Trophoblast cell (in vitro differentiated cells and primary cell): ENCODE measurements around the gene OIT3.
"Not testable (repeated sequence)": the region's sequence is repeated elsewhere in the genome, so short reads cannot be mapped to it uniquely, and the experiment has no call there.

Experiments used
- DNase-seq, 2 donors: peaks; one replicate each; pipeline ENCODE4 v3.0.0-alpha.2; 2016
- H2AFZ ChIP-seq: 2 replicates; pipeline ENCODE4 v1.6.1; 2013; ENCODE audit warnings: low read length, moderate library complexity, mild to moderate bottlenecking; ENCODE audit not compliant: insufficient read depth, poor library complexity
- H2AK5ac ChIP-seq: 2 replicates; pipeline ENCODE4 v1.6.1; 2013; ENCODE audit warnings: mild to moderate bottlenecking, low read length
- H2BK120ac ChIP-seq: 2 replicates; pipeline ENCODE4 v1.6.1; 2013; ENCODE audit warnings: low read length, mild to moderate bottlenecking, moderate library complexity; ENCODE audit not compliant: insufficient read depth, poor library complexity
- H2BK12ac ChIP-seq: 2 replicates; pipeline ENCODE4 v1.6.1; 2013; ENCODE audit warnings: mild to moderate bottlenecking, low read length, moderate library complexity
- H2BK5ac ChIP-seq: 2 replicates; pipeline ENCODE4 v1.6.1; 2013; ENCODE audit warnings: low read length, low read depth, moderate library complexity, mild to moderate bottlenecking; ENCODE audit not compliant: poor library complexity
- H3K14ac ChIP-seq: 2 replicates; pipeline ENCODE4 v1.6.1; 2013; ENCODE audit warnings: mild to moderate bottlenecking, low read length
- H3K18ac ChIP-seq: 2 replicates; pipeline ENCODE4 v1.6.1; 2013; ENCODE audit warnings: mild to moderate bottlenecking, low read length
- H3K23ac ChIP-seq: 2 replicates; pipeline ENCODE4 v1.6.1; 2013; ENCODE audit warnings: low read length
- H3K27ac ChIP-seq: 2 replicates; pipeline ENCODE4 v1.5.1; 2013; ENCODE audit warnings: low read depth, mild to moderate bottlenecking, inconsistent platforms, low read length, moderate library complexity
- H3K27me3 ChIP-seq: 2 replicates; pipeline ENCODE4 v1.6.1; 2013; ENCODE audit warnings: inconsistent platforms, mild to moderate bottlenecking, low read length, moderate library complexity; ENCODE audit not compliant: insufficient read depth
- H3K36me3 ChIP-seq, 2 experiments: 1 replicate in 1 of 2; 2 replicates in 1 of 2; pipeline ENCODE4 v1.6.1; 2013; ENCODE audit warnings: low read length in 2 of 2, mild to moderate bottlenecking in 2 of 2, moderate library complexity in 1 of 2; ENCODE audit not compliant: insufficient read depth in 2 of 2, control insufficient read depth in 1 of 2
- H3K4ac ChIP-seq: 2 replicates; pipeline ENCODE4 v1.6.1; 2013; ENCODE audit warnings: low read depth, mild to moderate bottlenecking, low read length, moderate library complexity
- H3K4me1 ChIP-seq, 2 experiments: 1 replicate in 1 of 2; 2 replicates in 1 of 2; pipeline ENCODE4 v1.6.1; 2013; ENCODE audit warnings: low read length in 2 of 2, mild to moderate bottlenecking in 2 of 2, moderate library complexity in 1 of 2; ENCODE audit not compliant: insufficient read depth in 2 of 2, control insufficient read depth in 1 of 2
- H3K4me2 ChIP-seq: 2 replicates; pipeline ENCODE4 v1.6.1; 2013; ENCODE audit warnings: inconsistent platforms, mild to moderate bottlenecking, low read length, moderate library complexity
- H3K4me3 ChIP-seq: 2 replicates; pipeline ENCODE4 v1.5.1; 2013; ENCODE audit warnings: mild to moderate bottlenecking, low read depth, low read length, inconsistent platforms
- H3K79me1 ChIP-seq: one replicate; pipeline ENCODE4 v1.6.1; 2013; ENCODE audit warnings: low read length
- H3K79me2 ChIP-seq: 2 replicates; pipeline ENCODE4 v1.6.1; 2013; ENCODE audit warnings: low read length, mild to moderate bottlenecking; ENCODE audit not compliant: control insufficient read depth, insufficient read depth, poor library complexity
- H3K9ac ChIP-seq: 2 replicates; pipeline ENCODE4 v1.6.1; 2013; ENCODE audit warnings: mild to moderate bottlenecking, low read length
- H3K9me3 ChIP-seq: 2 replicates; pipeline ENCODE4 v1.6.1; 2013; ENCODE audit warnings: low read depth, mild to moderate bottlenecking, control low read depth, inconsistent platforms, low read length; ENCODE audit not compliant: insufficient read depth
- H4K12ac ChIP-seq: 2 replicates; pipeline ENCODE4 v1.6.1; 2013; ENCODE audit warnings: low read depth, mild to moderate bottlenecking, low read length, moderate library complexity
- H4K8ac ChIP-seq: 2 replicates; pipeline ENCODE4 v1.6.1; 2013; ENCODE audit warnings: low read depth, mild to moderate bottlenecking, low read length, moderate library complexity
- H4K91ac ChIP-seq: one replicate; pipeline ENCODE4 v1.6.1; 2013; ENCODE audit warnings: low read depth, mild to moderate bottlenecking, low read length, moderate library complexity
- WGBS: extraction: QIAGEN DNeasy Blood & Tissue Kit; methylation state at CpG from one replicate; pipeline ENCODE4 v1.1.7; 2013; ENCODE audit warnings: missing lambda C conversion rate; ENCODE audit not compliant: insufficient read length, insufficient coverage; ENCODE audit errors: extremely low coverage; 5-methylcytosine and 5-hydroxymethylcytosine counted together

The OIT3 gene

GRCh38 chr10:72913287-72913686, 19.7 kb downstream of the OIT3 start:
- Histone ChIP-seq H3K27ac (no peak overlapping the region), H2BK12ac (no peak overlapping the region), H2BK120ac (no peak overlapping the region), H3K36me3 (no peaks in the 10 kb centered on the region), H2BK5ac (no peak overlapping the region), H3K4me2 (no peak overlapping the region), H3K4ac (no peak overlapping the region), H3K27me3 (no peaks in the 10 kb centered on the region), H3K18ac (no peak overlapping the region), H4K91ac (no peak overlapping the region), H3K4me1 (peaks cover 0 to 2% of the 10 kb centered on the region in 2 experiments), H3K79me1 (no peaks in the 10 kb centered on the region), H3K9me3 (no peaks in the 10 kb centered on the region), H2AFZ (no peak overlapping the region), H4K8ac (no peak overlapping the region), H3K23ac (no peak overlapping the region), H3K4me3 (no peak overlapping the region), H3K9ac (no peak overlapping the region), H3K79me2 (no peaks in the 10 kb centered on the region), H2AK5ac (no peak overlapping the region), H4K12ac (no peak overlapping the region), H3K14ac (no peak overlapping the region)
- WGBS = no CpG with 5 or more reads among the region's 7 CpGs
- peak; percentile 48 to 71 for DNase-seq

GRCh38 chr10:72917201-72917600, 23.7 kb downstream of the OIT3 start:
- H3K4me3 ChIP-seq, H3K4me2 ChIP-seq, H2BK12ac ChIP-seq, H4K12ac ChIP-seq, H3K4ac ChIP-seq, H3K79me2 ChIP-seq, H3K9me3 ChIP-seq, H2AFZ ChIP-seq, H2BK120ac ChIP-seq, H4K91ac ChIP-seq, H3K23ac ChIP-seq, H2BK5ac ChIP-seq, H3K27me3 ChIP-seq, H3K18ac ChIP-seq, H3K27ac ChIP-seq, H3K79me1 ChIP-seq, H3K14ac ChIP-seq, H2AK5ac ChIP-seq, H3K4me1 ChIP-seq, H3K9ac ChIP-seq, H4K8ac ChIP-seq, DNase-seq, H3K36me3 ChIP-seq: not testable (repeated sequence)
- no CpG with 5 or more reads among the region's 3 CpGs for WGBS

GRCh38 chr10:72917803-72918332, 24.3 kb downstream of the OIT3 start:
- H3K27ac ChIP-seq, H3K36me3 ChIP-seq, H2BK12ac ChIP-seq, H3K23ac ChIP-seq, H3K4me2 ChIP-seq, H2BK120ac ChIP-seq, H3K4me1 ChIP-seq, H3K18ac ChIP-seq, H3K79me1 ChIP-seq, H2AK5ac ChIP-seq, H3K27me3 ChIP-seq, H3K79me2 ChIP-seq, DNase-seq, H4K12ac ChIP-seq, H2AFZ ChIP-seq, H3K9me3 ChIP-seq, H3K9ac ChIP-seq, H3K4me3 ChIP-seq, H4K8ac ChIP-seq, H3K14ac ChIP-seq, H2BK5ac ChIP-seq, H3K4ac ChIP-seq, H4K91ac ChIP-seq: not testable (repeated sequence)
- WGBS = 100% methylated on average over 1 of the region's 2 CpGs

DNA sequence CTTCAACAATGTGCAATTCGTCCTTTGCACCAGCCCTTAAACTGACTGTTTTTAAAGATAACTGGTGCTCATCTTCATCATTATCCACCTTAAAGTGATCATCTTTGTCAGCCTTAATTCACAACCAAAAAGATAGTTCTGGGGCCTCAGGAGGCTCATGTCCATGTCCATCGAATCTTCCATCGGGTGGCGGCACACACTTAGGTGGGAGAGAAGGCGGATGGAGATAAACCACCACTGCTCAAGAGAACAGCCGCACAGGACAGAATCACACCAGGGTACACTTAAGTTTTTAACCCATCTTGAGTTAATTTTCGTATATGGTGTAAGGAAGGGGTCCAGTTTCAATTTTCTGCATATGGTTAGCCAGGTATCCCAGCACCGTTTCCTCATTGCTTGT, 24.8 kb downstream of the OIT3 start:
- no peak overlapping the region for H3K18ac ChIP-seq
- H2AK5ac ChIP-seq = no peak overlapping the region
- H3K27ac ChIP-seq = no peak overlapping the region
- no peaks in the 10 kb centered on the region for H3K36me3 ChIP-seq
- H3K4me1 ChIP-seq = no peaks in the 10 kb centered on the region
- WGBS = no CpG with 5 or more reads among the region's 8 CpGs
- H3K4ac ChIP-seq = no peak overlapping the region
- H3K27me3 ChIP-seq = no peaks in the 10 kb centered on the region
- no peak overlapping the region for H2BK12ac ChIP-seq
- H3K14ac ChIP-seq = no peak overlapping the region
- H2BK120ac ChIP-seq = no peak overlapping the region
- no peak overlapping the region for H2AFZ ChIP-seq
- H3K9me3 ChIP-seq = no peaks in the 10 kb centered on the region
- H3K23ac ChIP-seq = no peak overlapping the region
- H4K12ac ChIP-seq = no peak overlapping the region
- H4K91ac ChIP-seq = no peak overlapping the region
- no peaks in the 10 kb centered on the region for H3K79me1 ChIP-seq
- no peak overlapping the region for H4K8ac ChIP-seq
- H2BK5ac ChIP-seq = no peak overlapping the region
- H3K9ac ChIP-seq = no peak overlapping the region
- H3K4me2 ChIP-seq = no peak overlapping the region
- DNase-seq = no peak
- no peak overlapping the region for H3K4me3 ChIP-seq
- no peaks in the 10 kb centered on the region for H3K79me2 ChIP-seq
